ENCODE results near the gene PGA5.

GRCh38 chr11:61258546-61258945, 17.6 kb downstream of the PGA5 start:
- TF ChIP-seq GABPA (IDR thresholded peaks at IDR 0.05; ENCODE audit: low read depth): no peak
- no peak for TF ChIP-seq CTCF (IDR thresholded peaks at IDR 0.05; ENCODE audit: insufficient read depth, low read length)
- no peak for TF ChIP-seq REST (IDR thresholded peaks at IDR 0.05; ENCODE audit: insufficient replicate concordance, low read depth)
